Brain microvascular endothelial cell (primary cell): ENCODE results near the gene THAP6.
"Not testable (repeated sequence)": the region's sequence is repeated elsewhere in the genome, so short reads cannot be mapped to it uniquely, and the experiment has no call there.

Experiments used
- DNase-seq: peaks from one replicate; pipeline ENCODE4 v3.0.0-alpha.2; 2020
- H3K27ac ChIP-seq: fragments of 250-450 bp; sonication (Bioruptor Pico); 2 replicates; pipeline ENCODE4 v1.5.1; 2020; ENCODE audit warnings: mild to moderate bottlenecking, moderate library complexity
- H3K27me3 ChIP-seq: fragments of 250-450 bp; sonication (Bioruptor Pico); replicated peaks from 2 replicates; pipeline ENCODE4 v1.5.1; 2020; ENCODE audit warnings: mild to moderate bottlenecking
- H3K36me3 ChIP-seq: fragments of 250-450 bp; sonication (Bioruptor Pico); replicated peaks from 2 replicates; pipeline ENCODE4 v1.5.1; 2020; ENCODE audit warnings: mild to moderate bottlenecking
- H3K4me3 ChIP-seq: 2 replicates; pipeline ENCODE4 v1.5.1; 2011; ENCODE audit warnings: low read depth, mild to moderate bottlenecking, control low read depth, low read length, moderate library complexity
- in situ Hi-C: cut with HindIII; loops from 2 replicates; pipeline ENCODE4 v1.10.0; 2017; ENCODE audit warnings: low sequenced_read_pairs, low pct_ligation_motif_present
- TF ChIP-seq, protein P1 (sequence below): IDR thresholded peaks from 2 replicates; pipeline ENCODE4 v1.5.1; 2011; ENCODE audit warnings: low read depth, mild to moderate bottlenecking, moderate library complexity, low read length, control low read depth, inconsistent platforms; ENCODE audit errors: missing control alignments

The THAP6 gene

GRCh38 chr4:75499900-75500299 lies 14.4 kb upstream of the THAP6 start:
- Histone ChIP-seq H3K27ac (no peak overlapping the region), H3K27me3 (no peaks in the 10 kb centered on the region), H3K36me3 (peaks cover 13% of the 10 kb centered on the region), H3K4me3 (no peak overlapping the region)
- in situ Hi-C loops = no loop called here
- no peak for DNase-seq
- TF ChIP-seq, protein P1, sequence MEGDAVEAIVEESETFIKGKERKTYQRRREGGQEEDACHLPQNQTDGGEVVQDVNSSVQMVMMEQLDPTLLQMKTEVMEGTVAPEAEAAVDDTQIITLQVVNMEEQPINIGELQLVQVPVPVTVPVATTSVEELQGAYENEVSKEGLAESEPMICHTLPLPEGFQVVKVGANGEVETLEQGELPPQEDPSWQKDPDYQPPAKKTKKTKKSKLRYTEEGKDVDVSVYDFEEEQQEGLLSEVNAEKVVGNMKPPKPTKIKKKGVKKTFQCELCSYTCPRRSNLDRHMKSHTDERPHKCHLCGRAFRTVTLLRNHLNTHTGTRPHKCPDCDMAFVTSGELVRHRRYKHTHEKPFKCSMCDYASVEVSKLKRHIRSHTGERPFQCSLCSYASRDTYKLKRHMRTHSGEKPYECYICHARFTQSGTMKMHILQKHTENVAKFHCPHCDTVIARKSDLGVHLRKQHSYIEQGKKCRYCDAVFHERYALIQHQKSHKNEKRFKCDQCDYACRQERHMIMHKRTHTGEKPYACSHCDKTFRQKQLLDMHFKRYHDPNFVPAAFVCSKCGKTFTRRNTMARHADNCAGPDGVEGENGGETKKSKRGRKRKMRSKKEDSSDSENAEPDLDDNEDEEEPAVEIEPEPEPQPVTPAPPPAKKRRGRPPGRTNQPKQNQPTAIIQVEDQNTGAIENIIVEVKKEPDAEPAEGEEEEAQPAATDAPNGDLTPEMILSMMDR = no peak

GRCh38 chr4:75502671-75503070 lies 11.6 kb upstream of the THAP6 start:
- Histone ChIP-seq H3K27me3 (no peaks in the 10 kb centered on the region), H3K36me3 (peaks cover 15% of the 10 kb centered on the region), H3K4me3 (no peak overlapping the region), H3K27ac (no peak overlapping the region)
- in situ Hi-C loops = no loop called here
- DNase-seq = no peak
- TF ChIP-seq, protein P1 = no peak

DNA sequence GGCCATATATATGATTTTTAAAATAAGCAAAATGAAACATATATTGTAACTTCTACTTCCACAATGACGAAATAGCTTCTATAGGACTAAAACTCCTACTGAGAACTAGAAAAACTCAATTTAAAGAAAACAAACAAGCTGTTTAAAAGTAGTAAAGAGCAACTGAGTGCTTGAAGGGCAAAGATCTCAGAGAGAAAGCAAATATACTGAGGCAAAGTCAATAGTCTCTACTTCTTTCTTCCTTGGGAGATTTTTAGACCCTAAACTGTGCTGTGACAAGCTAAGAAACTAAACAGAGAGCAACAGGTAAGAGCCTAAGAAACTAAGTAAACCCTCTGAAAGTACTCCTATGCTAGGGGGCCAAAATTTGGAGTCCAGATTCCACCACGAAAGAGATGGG lies 8.6 kb upstream of the THAP6 start:
- Histone ChIP-seq H3K4me3 (no peak overlapping the region), H3K27me3 (no peaks in the 10 kb centered on the region), H3K36me3 (peaks cover 5% of the 10 kb centered on the region), H3K27ac (no peak overlapping the region)
- in situ Hi-C loops = no loop called here
- no peak for DNase-seq
- TF ChIP-seq, protein P1 = no peak

DNA sequence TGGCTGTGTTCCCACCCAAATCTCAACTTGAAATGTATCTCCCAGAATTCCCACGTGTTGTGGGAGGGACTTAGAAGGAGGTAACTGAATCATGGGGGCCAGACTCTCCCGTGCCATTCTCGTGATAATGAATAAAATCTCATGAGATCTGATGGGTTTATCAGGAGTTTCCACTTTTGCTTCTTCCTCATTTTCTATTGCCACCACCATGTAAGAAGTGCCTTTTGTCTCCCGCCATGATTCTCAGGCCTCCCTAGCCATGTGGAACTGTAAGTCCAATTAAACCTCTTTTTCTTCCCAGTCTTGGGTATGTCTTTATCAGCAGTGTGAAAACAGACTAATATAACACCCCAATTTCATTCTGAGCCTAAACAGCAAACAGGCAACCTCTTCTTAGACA lies 4.7 kb upstream of the THAP6 start:
- in situ Hi-C loops, H3K36me3 ChIP-seq, DNase-seq, H3K27me3 ChIP-seq, H3K27ac ChIP-seq, H3K4me3 ChIP-seq: not testable (repeated sequence)

- H3K27me3 ChIP-seq = no peaks in the 10 kb centered on the region
- H3K27ac ChIP-seq = no peak overlapping the region
- in situ Hi-C loops = no loop called here
- peak overlapping the region; percentile 20 for H3K4me3 ChIP-seq
- TF ChIP-seq, protein P1 = no peak
- DNase-seq = no peak
- no peaks in the 10 kb centered on the region for H3K36me3 ChIP-seq
Measured at GRCh38 chr4:75511841-75512240, 2.4 kb upstream of the THAP6 start.

DNA sequence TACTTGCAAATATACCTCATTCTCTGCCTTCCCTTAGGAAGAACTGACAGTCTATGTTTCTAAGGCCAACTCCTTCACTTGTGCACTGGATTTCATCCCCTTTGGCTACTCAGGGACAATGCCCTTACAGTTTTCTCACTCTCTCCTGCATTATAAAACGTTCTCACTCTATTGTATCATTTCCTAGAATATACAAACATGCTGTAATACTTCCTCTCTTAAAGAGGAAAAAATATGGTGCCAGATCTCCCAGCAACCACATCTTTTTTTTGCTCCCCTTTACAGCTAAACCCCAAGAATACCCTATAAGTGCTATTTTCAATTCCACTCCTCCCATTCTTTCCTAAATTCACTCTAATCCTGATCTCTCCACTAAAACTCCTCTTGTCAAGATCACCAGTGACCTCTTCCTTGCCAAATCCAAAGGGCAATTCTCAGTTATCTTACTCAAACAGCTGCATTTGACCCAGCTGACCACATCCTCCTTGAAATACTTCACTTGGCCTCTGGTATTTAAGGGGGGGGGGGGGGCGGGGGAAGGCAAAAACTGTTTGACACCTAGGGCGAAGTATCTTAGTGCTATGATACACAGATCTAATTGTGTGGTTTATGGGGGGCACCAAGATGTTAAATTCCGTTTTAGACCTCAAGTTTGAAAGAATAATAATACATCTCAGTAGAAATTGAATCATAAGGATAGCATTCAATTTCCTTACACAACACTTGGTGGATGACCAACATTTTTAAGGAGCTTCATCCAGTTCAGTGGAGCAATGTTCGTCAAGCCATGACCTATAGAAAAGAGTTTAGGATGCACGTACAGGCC lies 1.7 kb upstream of the THAP6 start:
- no peak for DNase-seq

More for the DNA sequence above, 1.7 kb upstream of the THAP6 start:
- in situ Hi-C loops = no loop called here
- peak overlapping the region; percentile 83 for H3K27ac ChIP-seq
- TF ChIP-seq, protein P1 = no peak
- no peaks in the 10 kb centered on the region for H3K36me3 ChIP-seq
- H3K27me3 ChIP-seq = no peaks in the 10 kb centered on the region
- peak overlapping the region; percentile 83 for H3K4me3 ChIP-seq
